Sigmoid colon (tissue), 7 donors: ENCODE results near the gene PRSS38. TPM values are rescaled to one million over a fixed set of nuclear protein-coding genes. Genes with fewer than 3 reads are reported as not detected.

ENCODE experiments used
- DNase-seq: peaks from one replicate; pipeline ENCODE4 v3.0.0-alpha.2; 2019
- H3K27ac ChIP-seq, 4 donors: fragments of 200-600 bp; sonication (generic); one replicate each; pipeline ENCODE4 v1.5.1; 2016 to 2019; ENCODE audit warnings: mild to moderate bottlenecking in 1 of 4
- H3K27me3 ChIP-seq, 3 donors: fragments of 200-600 bp; sonication (generic); one replicate each; pipeline ENCODE4 v1.5.1; 2019; ENCODE audit warnings: mild to moderate bottlenecking in 1 of 3
- H3K36me3 ChIP-seq, 4 donors: fragments of 200-600 bp; sonication (generic); one replicate each; pipeline ENCODE4 v1.5.1; 2016 to 2019
- H3K4me1 ChIP-seq, 4 donors: fragments of 200-600 bp; sonication (generic); one replicate each; pipeline ENCODE4 v1.5.1; 2017 to 2019
- H3K4me3 ChIP-seq, 4 donors: fragments of 200-600 bp; sonication (generic); one replicate each; pipeline ENCODE4 v1.5.1; 2017 to 2019; ENCODE audit warnings: mild to moderate bottlenecking in 2 of 4, moderate library complexity in 1 of 4
- H3K9me3 ChIP-seq, 4 donors: fragments of 200-600 bp in 3 of 4; sonication (generic) in 3 of 4; one replicate each; pipeline versions ENCODE4 v1.5.1 to v1.6.1; 2013 to 2019
- EP300 ChIP-seq, 4 donors: sonication (generic); formaldehyde crosslinking; IDR thresholded peaks; one replicate each; pipeline ENCODE4 v1.6.1; 2017; ENCODE audit warnings: antibody characterized with exemption in 4 of 4
- POLR2A ChIP-seq, 2 donors: fragments of 450-650 bp; IDR thresholded peaks; one replicate each; pipeline ENCODE4 v1.6.1; 2016; ENCODE audit warnings: antibody characterized with exemption in 2 of 2, mild to moderate bottlenecking in 2 of 2, moderate library complexity in 2 of 2
- POLR2AphosphoS5 ChIP-seq, 4 donors: sonication (generic); formaldehyde crosslinking; IDR thresholded peaks; one replicate each; pipeline ENCODE4 v1.6.1; 2017; ENCODE audit warnings: antibody characterized with exemption in 4 of 4
- WGBS, 2 donors: extraction: QIAGEN DNeasy Blood & Tissue Kit; methylation state at CpG; one replicate each; pipeline ENCODE4 v1.1.7; 2013; 5-methylcytosine and 5-hydroxymethylcytosine counted together
- intact Hi-C: fragments of 100-400 bp; cut with DNase I; formaldehyde crosslinking; loops from one replicate; pipeline ENCODE4 v1.15.1; 2023
- polyA plus RNA-seq, 3 donors: library from polyadenylated mRNA; stranded (reverse); fragments of 200-250 nt; gene quantifications; one replicate each; pipeline ENCODE4 v1.2.3, GENCODE V29; 2013
- total RNA-seq, 4 donors: library from RNA; depleted of rRNA; stranded (reverse); fragments of >200 nt; gene quantifications; one replicate each; pipeline ENCODE4 v1.1.0, GENCODE V29; 2016
- TF ChIP-seq, protein P1 (sequence below), 4 experiments: fragments of 450-650 bp in 3 of 4; fragments of 200-600 bp in 1 of 4; IDR thresholded peaks; one replicate each; pipeline ENCODE4 v1.5.1; 2016 to 2019; ENCODE audit warnings: antibody characterized with exemption in 4 of 4, mild to moderate bottlenecking in 3 of 4, moderate library complexity in 2 of 4
- donor health status: healthy with polysubstance abuse.
- donor health status: Bipolar disorder and iron deficiency.
- donor health status: healthy.

PRSS38 gene
- total and polyA plus RNA-seq, 7 donors, result not detected

- Histone ChIP-seq H3K36me3 (no peaks in the 10 kb centered on the region), H3K9me3 (no peaks in the 10 kb centered on the region), H3K27me3 (no peaks in the 10 kb centered on the region), H3K4me3 (no peak overlapping the region), H3K27ac (no peak overlapping the region), H3K4me1 (peaks cover 0 to 25% (median 16%) of the 10 kb centered on the region in 4 donors)
- no peak for DNase-seq
- intact Hi-C loops, result no loop called here
- TF ChIP-seq POLR2A (IDR thresholded peaks at IDR 0.05), result no peak
- no peak for TF ChIP-seq EP300 (IDR thresholded peaks at IDR 0.05)
- TF ChIP-seq POLR2AphosphoS5 (IDR thresholded peaks at IDR 0.05), result no peak
- TF ChIP-seq, protein P1, sequence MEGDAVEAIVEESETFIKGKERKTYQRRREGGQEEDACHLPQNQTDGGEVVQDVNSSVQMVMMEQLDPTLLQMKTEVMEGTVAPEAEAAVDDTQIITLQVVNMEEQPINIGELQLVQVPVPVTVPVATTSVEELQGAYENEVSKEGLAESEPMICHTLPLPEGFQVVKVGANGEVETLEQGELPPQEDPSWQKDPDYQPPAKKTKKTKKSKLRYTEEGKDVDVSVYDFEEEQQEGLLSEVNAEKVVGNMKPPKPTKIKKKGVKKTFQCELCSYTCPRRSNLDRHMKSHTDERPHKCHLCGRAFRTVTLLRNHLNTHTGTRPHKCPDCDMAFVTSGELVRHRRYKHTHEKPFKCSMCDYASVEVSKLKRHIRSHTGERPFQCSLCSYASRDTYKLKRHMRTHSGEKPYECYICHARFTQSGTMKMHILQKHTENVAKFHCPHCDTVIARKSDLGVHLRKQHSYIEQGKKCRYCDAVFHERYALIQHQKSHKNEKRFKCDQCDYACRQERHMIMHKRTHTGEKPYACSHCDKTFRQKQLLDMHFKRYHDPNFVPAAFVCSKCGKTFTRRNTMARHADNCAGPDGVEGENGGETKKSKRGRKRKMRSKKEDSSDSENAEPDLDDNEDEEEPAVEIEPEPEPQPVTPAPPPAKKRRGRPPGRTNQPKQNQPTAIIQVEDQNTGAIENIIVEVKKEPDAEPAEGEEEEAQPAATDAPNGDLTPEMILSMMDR (IDR thresholded peaks at IDR 0.05), result no peak
- 54 to 64% methylated on average over 6 of the region's 6 CpGs for WGBS, 2 donors
Observed at GRCh38 chr1:227795732-227796131, 19.7 kb upstream of the PRSS38 start.

DNA sequence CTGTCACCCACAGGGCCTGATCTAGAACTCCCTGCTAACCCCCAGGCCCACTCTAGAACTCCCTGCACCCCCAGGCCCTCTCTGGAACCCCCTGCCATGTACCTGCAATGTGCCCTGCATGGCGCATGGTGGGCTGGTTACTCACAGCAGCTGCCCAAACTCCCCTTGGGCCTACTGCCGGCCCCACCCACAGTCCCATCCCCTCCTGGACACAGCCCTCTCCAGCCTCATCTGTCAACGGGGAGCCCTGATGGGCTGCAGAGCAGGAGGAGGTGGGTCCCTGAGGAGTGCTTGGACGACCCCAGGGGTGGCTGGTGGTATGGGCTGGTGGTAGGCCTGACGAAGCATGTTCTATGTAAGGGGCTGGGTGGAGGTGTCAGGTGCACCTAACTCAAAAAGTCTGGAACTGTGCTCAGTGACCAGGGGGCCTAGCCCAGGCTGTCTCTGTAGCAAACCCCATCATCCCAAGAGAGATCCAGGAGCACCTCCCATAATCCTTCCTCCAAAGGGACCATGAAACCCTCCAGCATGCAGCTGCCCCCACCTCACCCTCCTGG is 19.0 kb upstream of the PRSS38 start:
- intact Hi-C loops, result no loop called here
- H3K36me3 ChIP-seq, result no peaks in the 10 kb centered on the region
- TF ChIP-seq POLR2AphosphoS5 (IDR thresholded peaks at IDR 0.05), result no peak
- TF ChIP-seq POLR2A (IDR thresholded peaks at IDR 0.05), result no peak
- TF ChIP-seq EP300 (IDR thresholded peaks at IDR 0.05), result no peak
- TF ChIP-seq, protein P1 (IDR thresholded peaks at IDR 0.05), result no peak
- H3K27ac ChIP-seq, result no peak overlapping the region
- no peak for DNase-seq
- H3K4me1 ChIP-seq, result peaks cover 0 to 25% (median 16%) of the 10 kb centered on the region in 4 donors
- no peaks in the 10 kb centered on the region for H3K27me3 ChIP-seq
- WGBS, 2 donors, result 79 to 89% methylated on average over 5 of the region's 5 CpGs
- no peak overlapping the region for H3K4me3 ChIP-seq
- H3K9me3 ChIP-seq, result no peaks in the 10 kb centered on the region

DNA sequence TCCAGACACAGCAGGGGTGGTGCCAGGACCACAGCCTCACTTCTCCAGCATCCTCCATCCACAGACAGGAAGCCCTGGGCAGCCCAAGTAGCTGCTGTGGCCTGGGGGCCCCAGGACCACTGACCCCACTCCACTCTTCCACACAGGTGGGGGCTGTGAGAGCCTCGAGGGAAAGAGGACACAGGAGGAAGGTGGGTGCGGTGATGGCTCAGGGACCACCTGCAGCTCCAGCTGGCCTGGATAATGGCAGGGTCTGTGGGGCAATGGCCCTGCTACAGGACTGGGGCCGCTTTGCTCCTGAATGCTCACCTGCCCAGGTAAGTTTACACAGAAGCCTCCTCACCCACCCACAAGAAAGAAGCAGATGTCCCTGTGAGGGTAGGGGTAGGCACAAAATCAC is 18.3 kb upstream of the PRSS38 start:
- Histone ChIP-seq H3K4me1 (peaks cover 0 to 25% (median 16%) of the 10 kb centered on the region in 4 donors), H3K36me3 (no peaks in the 10 kb centered on the region), H3K4me3 (no peak overlapping the region), H3K27me3 (no peaks in the 10 kb centered on the region), H3K9me3 (no peaks in the 10 kb centered on the region), H3K27ac (no peak overlapping the region)
- 83 to 87% methylated on average over 3 of the region's 3 CpGs for WGBS, 2 donors
- intact Hi-C loops, result no loop called here
- DNase-seq, result no peak
- TF ChIP-seq, protein P1 (IDR thresholded peaks at IDR 0.05), result no peak

- Histone ChIP-seq H3K4me3 (no peak overlapping the region), H3K9me3 (no peaks in the 10 kb centered on the region), H3K36me3 (no peaks in the 10 kb centered on the region), H3K27me3 (no peaks in the 10 kb centered on the region), H3K4me1 (peaks cover 0 to 25% (median 16%) of the 10 kb centered on the region in 4 donors), H3K27ac (no peak overlapping the region)
- TF ChIP-seq, protein P1 (IDR thresholded peaks at IDR 0.05), result no peak
- TF ChIP-seq EP300 (IDR thresholded peaks at IDR 0.05) (no peak), POLR2AphosphoS5 (IDR thresholded peaks at IDR 0.05) (no peak), POLR2A (IDR thresholded peaks at IDR 0.05) (no peak)
- 78 to 89% methylated on average over 3 of the region's 3 CpGs for WGBS, 2 donors
- DNase-seq, result no peak
- intact Hi-C loops, result no loop called here
Observed at GRCh38 chr1:227797625-227798024, 17.9 kb upstream of the PRSS38 start.
